ENCODE measurements around the gene HDDC2. TPM values are rescaled to one million over a fixed set of nuclear protein-coding genes. Genes with fewer than 3 reads are reported as not detected.

Gene HDDC2
- total and polyA plus RNA-seq, 2 of the 8 experiments (the other 6 are each of a cell fraction or from before 2014, with no cell fraction given) = 89.3 to 129 TPM

DNA sequence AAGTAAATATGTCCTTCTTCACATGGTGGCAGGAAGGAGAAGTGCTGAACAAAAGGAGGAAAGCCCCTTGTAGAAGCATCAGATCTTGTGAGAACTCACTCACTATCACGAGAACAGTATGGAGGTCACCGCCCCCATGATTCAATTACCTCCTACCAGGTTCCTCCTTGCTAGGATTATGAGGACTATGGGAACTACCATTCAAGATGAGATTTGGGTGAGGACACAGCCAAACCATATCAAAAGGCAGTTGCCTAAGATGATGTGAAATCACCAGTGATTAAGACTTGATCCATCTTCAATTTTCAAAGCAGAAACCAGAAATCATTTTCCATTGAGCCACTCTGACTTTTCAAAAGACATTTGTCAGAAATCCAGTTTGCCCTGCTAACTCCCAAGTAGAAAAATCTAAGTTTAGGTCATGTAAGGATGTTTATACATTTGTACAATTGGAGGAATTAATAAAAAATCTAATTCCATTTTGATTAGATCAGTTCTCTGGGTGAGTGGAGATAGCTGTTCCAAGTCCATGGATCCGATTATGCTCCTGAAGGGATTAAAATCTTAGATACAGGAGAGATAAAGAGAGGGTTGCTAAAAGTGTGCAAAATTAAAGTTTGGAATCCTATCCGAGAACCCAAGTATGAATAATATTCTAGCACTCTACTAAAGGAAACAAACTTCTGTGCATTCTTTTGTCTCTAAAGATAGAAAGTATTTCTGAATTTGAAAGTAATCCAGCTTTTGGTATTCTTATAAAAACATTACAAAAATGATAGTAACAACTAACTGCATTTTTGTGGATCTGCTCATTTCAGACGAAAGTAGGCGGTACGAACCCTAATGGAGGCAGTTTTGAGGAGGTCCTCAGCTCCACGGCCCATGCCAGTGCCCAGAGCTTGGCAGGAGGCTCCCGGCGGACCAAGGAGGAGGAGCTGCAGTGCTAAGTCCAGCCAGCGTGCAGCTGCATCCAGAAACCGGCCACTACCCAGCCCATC, 39.5 kb downstream of the HDDC2 start:
- H3K14ac ChIP-seq (ENCODE audit: insufficient read length) = no peak overlapping the region
- H3K9me3 ChIP-seq (ENCODE audit: insufficient read depth in 2 of 2, low read depth in 1 of 2, low read length in 1 of 2) = no peaks in the 10 kb centered on the region
- no peaks in the 10 kb centered on the region for H3K79me1 ChIP-seq (ENCODE audit: low read depth, low read length)
- no peak overlapping the region for H3K4me2 ChIP-seq (ENCODE audit: insufficient read depth in 1 of 2, low read depth in 2 of 2, low read length in 2 of 2)
- H4K20me1 ChIP-seq (replicated peaks in 1 of 2; ENCODE audit: control insufficient read depth in 1 of 2, insufficient read depth in 2 of 2, low read length in 2 of 2) = no peaks in the 10 kb centered on the region
- H3K23ac ChIP-seq (ENCODE audit: insufficient read length) = no peak overlapping the region
- H3K36me3 ChIP-seq (ENCODE audit: control insufficient read depth in 2 of 4, insufficient read depth in 4 of 4, low read length in 3 of 4) = no peaks in the 10 kb centered on the region
- H2AFZ ChIP-seq (ENCODE audit: low read length) = no peak overlapping the region
- H3K9ac ChIP-seq (replicated peaks in 1 of 4; ENCODE audit: extremely low read depth in 1 of 4, low read depth in 3 of 4, low read length in 3 of 4) = no peak overlapping the region
- H2BK12ac ChIP-seq (ENCODE audit: low read depth, low read length) = no peak overlapping the region
- ChIA-PET POLR2A (ENCODE audit: partially characterized antibody) (interaction anchor here (1.5 to 1.6 kb wide), 2 partner anchors 10 to 16 kb away, joined by 3 read pairs; no protein-coding TSS in a partner anchor), CTCF (ENCODE audit: partially characterized antibody) (interaction anchor here (0.7 to 1.0 kb wide), 2 partner anchors 69 to 70 kb away, joined by 3 to 4 read pairs; no protein-coding TSS in a partner anchor)
- H2BK120ac ChIP-seq (replicated peaks; ENCODE audit: low read depth, low read length) = no peak overlapping the region
- no peak overlapping the region for H3K56ac ChIP-seq (replicated peaks; ENCODE audit: insufficient read length, low read depth, low read length)
- FAIRE-seq = no peak
- no peak overlapping the region for H4K5ac ChIP-seq (ENCODE audit: insufficient read length, low read depth, low read length)
- no peak overlapping the region for H4K8ac ChIP-seq (ENCODE audit: extremely low read depth, insufficient read depth, low read length)
- H2BK15ac ChIP-seq (ENCODE audit: low read length) = no peak overlapping the region
- no peak overlapping the region for H3K4ac ChIP-seq (replicated peaks; ENCODE audit: insufficient read length, low read depth, low read length)
- H2BK5ac ChIP-seq (ENCODE audit: low read depth, low read length) = no peak overlapping the region
- no peak for DNase-seq (ENCODE audit: low read depth in 1 of 2, low spot score in 2 of 2)
- H3K4me1 ChIP-seq (replicated peaks in 1 of 4; ENCODE audit: control insufficient read depth in 3 of 4, insufficient read depth in 4 of 4, low read length in 3 of 4) = no peaks in the 10 kb centered on the region; a peak in 1 of 7 replicates
- TF ChIP-seq SAP30 (IDR thresholded peaks at IDR 0.05; ENCODE audit: insufficient read depth, insufficient replicate concordance, low read length) (no peak), SIX5 (IDR thresholded peaks at IDR 0.05; ENCODE audit: low read depth, low read length) (no peak)
- H3K4me3 ChIP-seq (ENCODE audit: extremely low read depth in 1 of 4, insufficient read depth in 2 of 4, low read depth in 3 of 4, low read length in 4 of 4) = no peak overlapping the region
- H3K27ac ChIP-seq (ENCODE audit: low read depth, low read length) = no peak overlapping the region
- no peak overlapping the region for H3K18ac ChIP-seq (ENCODE audit: extremely low read depth, low read length)
- H2BK20ac ChIP-seq (ENCODE audit: low read length) = no peak overlapping the region
- H3K79me2 ChIP-seq (ENCODE audit: control insufficient read depth in 1 of 2, insufficient read depth in 2 of 2, low read length in 2 of 2) = no peaks in the 10 kb centered on the region
- H3K23me2 ChIP-seq (ENCODE audit: low read depth, low read length) = no peaks in the 10 kb centered on the region
- H3K27me3 ChIP-seq (replicated peaks in 1 of 4; ENCODE audit: control insufficient read depth in 3 of 4, extremely low read depth in 1 of 4, insufficient read depth in 3 of 4, low read length in 3 of 4) = no peaks in the 10 kb centered on the region
- WGBS, 2 experiments (ENCODE audit: extremely low coverage in 1 of 2, insufficient coverage in 1 of 2, insufficient read length in 1 of 2, insufficient replicate concordance in 2 of 2, low coverage in 1 of 2, low lambda C conversion rate in 2 of 2, missing lambda C conversion rate in 1 of 2) = 85% methylated on average over 12 of the region's 12 CpGs; no CpG with 5 or more reads in 1 of the 2 experiments
- H2AK5ac ChIP-seq (ENCODE audit: low read depth, low read length) = no peak overlapping the region
- no peak overlapping the region for H4K91ac ChIP-seq (replicated peaks; ENCODE audit: insufficient read length, low read length)

All from H1 (cell line).